Measurements from ENCODE around the gene ZNF493.

The ZNF493 gene

DNA sequence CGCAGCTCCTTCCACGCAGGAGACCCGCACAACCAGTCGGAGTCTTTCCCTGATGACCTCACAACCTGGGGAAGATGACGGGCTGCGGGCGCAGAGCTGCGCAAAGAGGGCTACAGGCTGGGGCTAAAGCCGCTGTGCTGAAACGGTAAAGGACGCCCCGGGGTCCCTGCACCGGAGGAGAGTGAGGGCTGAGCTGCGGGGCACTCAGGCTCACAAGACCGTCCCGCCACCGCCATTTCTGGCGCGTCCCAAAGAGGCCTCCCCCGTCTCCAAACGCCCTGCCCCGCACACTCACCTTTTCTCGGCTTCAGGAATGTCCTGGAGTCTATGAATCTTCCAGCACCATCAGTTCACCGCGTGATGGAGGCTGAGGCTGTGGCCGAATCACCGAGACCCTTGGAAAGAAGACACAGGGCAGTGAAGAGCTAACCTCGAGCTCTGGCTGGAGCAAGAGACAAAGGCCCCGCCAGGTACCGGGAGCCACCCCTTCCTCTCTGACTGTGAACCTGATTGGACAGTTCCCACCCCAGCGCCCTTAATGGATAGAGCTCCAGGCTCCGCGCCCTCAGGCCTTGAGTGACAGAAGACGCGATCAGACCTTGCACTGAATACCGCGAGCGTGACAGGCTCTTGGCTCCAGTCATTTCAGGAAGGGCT, 66.6 kb downstream of the ZNF493 start:
- no peak overlapping the region for H3K4me2 ChIP-seq (ENCODE audit: low read length)
- H3K27ac ChIP-seq (ENCODE audit: low read depth, low read length, poor library complexity, severe bottlenecking), result no peak overlapping the region
- H2AFZ ChIP-seq (ENCODE audit: low read length), result no peak overlapping the region

DNA sequence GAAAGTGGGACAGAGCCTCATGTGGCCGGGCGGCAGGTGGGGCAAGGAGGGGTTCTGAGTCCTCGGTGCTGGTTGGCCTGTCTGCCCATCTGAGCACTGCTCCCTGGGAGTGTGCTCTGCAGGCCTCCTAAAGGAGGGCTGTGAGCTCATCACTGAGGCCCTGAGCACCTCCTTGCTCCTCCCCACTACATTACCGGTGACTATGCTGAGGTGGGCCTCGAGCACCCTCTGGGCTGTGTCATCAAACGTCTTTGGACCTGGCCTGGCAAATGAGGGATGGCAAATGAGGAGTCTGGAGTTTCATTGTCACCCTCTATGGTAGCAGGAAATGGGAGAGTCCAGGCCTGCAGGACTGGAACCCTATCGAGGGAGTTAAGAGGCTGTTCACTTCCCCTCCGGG, 69.7 kb downstream of the ZNF493 start:
- Histone ChIP-seq H3K27me3 (ENCODE audit: insufficient read depth, low read length) (no peaks in the 10 kb centered on the region), H3K4me2 (ENCODE audit: low read length) (no peak overlapping the region), H3K9me2 (ENCODE audit: low read depth, low read length) (no peaks in the 10 kb centered on the region), H3K9me3 (ENCODE audit: low read length) (0 out of 2 replicates have a peak, but pooled peaks cover 2% of the 10 kb centered on the region), H3K27ac (ENCODE audit: low read depth, low read length, poor library complexity, severe bottlenecking) (no peak overlapping the region), H3K4me1 (ENCODE audit: insufficient read depth, low read length, severe bottlenecking) (no peaks in the 10 kb centered on the region), H4K20me1 (ENCODE audit: insufficient read depth, low read length) (no peaks in the 10 kb centered on the region), H3K9ac (ENCODE audit: low read length) (no peak overlapping the region), H3K4me3 (ENCODE audit: low read depth, low read length, poor library complexity, severe bottlenecking) (no peak overlapping the region), H3K36me3 (ENCODE audit: insufficient read depth, low read length) (no peaks in the 10 kb centered on the region), H3K79me2 (ENCODE audit: insufficient read depth, low read length) (no peaks in the 10 kb centered on the region), H2AFZ (ENCODE audit: low read length) (no peak overlapping the region), H3F3A (ENCODE audit: insufficient read depth, low read length) (no peaks in the 10 kb centered on the region)
- TF ChIP-seq EZH2 (IDR thresholded peaks at IDR 0.05; ENCODE audit: borderline replicate concordance, low read length), result no peak
- TF ChIP-seq, protein P1, sequence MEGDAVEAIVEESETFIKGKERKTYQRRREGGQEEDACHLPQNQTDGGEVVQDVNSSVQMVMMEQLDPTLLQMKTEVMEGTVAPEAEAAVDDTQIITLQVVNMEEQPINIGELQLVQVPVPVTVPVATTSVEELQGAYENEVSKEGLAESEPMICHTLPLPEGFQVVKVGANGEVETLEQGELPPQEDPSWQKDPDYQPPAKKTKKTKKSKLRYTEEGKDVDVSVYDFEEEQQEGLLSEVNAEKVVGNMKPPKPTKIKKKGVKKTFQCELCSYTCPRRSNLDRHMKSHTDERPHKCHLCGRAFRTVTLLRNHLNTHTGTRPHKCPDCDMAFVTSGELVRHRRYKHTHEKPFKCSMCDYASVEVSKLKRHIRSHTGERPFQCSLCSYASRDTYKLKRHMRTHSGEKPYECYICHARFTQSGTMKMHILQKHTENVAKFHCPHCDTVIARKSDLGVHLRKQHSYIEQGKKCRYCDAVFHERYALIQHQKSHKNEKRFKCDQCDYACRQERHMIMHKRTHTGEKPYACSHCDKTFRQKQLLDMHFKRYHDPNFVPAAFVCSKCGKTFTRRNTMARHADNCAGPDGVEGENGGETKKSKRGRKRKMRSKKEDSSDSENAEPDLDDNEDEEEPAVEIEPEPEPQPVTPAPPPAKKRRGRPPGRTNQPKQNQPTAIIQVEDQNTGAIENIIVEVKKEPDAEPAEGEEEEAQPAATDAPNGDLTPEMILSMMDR (IDR thresholded peaks at IDR 0.05; ENCODE audit: low read length), result no peak

More for the DNA sequence above, 66.6 kb downstream of the ZNF493 start:
- H4K20me1 ChIP-seq (ENCODE audit: insufficient read depth, low read length), result no peaks in the 10 kb centered on the region
- H3K4me3 ChIP-seq (ENCODE audit: low read depth, low read length, poor library complexity, severe bottlenecking), result no peak overlapping the region
- 0 out of 2 replicates have a peak, but pooled peaks cover 2% of the 10 kb centered on the region for H3K9me3 ChIP-seq (ENCODE audit: low read length)
- no peaks in the 10 kb centered on the region for H3K4me1 ChIP-seq (ENCODE audit: insufficient read depth, low read length, severe bottlenecking)
- no peaks in the 10 kb centered on the region for H3K36me3 ChIP-seq (ENCODE audit: insufficient read depth, low read length)
- H3K79me2 ChIP-seq (ENCODE audit: insufficient read depth, low read length), result no peaks in the 10 kb centered on the region
- no peak overlapping the region for H3K9ac ChIP-seq (ENCODE audit: low read length)
- no peaks in the 10 kb centered on the region for H3K27me3 ChIP-seq (ENCODE audit: insufficient read depth, low read length)
- H3F3A ChIP-seq (ENCODE audit: insufficient read depth, low read length), result no peaks in the 10 kb centered on the region
- TF ChIP-seq, protein P1 (IDR thresholded peaks at IDR 0.05; ENCODE audit: low read length), result no peak
- TF ChIP-seq EZH2 (IDR thresholded peaks at IDR 0.05; ENCODE audit: borderline replicate concordance, low read length), result no peak
- H3K9me2 ChIP-seq (ENCODE audit: low read depth, low read length), result no peaks in the 10 kb centered on the region

DNA sequence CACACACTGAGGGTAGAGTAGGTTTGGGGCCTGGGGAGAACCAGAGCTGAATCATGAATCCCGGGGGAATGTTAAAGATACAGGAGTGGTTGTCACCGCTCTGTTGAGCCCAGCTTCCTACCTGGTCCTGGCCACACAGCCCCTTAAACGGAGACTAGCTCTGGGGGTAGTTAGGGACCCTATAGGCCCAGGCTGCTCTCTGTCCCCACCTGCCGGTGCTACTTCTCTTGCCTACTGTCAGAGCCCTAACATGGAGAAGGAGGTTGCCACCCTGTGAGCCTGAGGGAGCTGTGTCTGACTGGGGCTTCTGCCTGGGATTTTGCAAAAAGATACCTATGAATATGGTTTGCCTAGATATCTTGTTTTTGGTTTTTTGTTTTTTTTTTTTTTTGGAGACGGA, 71.9 kb downstream of the ZNF493 start:
- no peaks in the 10 kb centered on the region for H3K27me3 ChIP-seq (ENCODE audit: insufficient read depth, low read length)
- no peak overlapping the region for H3K9ac ChIP-seq (ENCODE audit: low read length)
- no peak overlapping the region for H3K4me3 ChIP-seq (ENCODE audit: low read depth, low read length, poor library complexity, severe bottlenecking)
- H3K9me3 ChIP-seq (ENCODE audit: low read length), result 0 out of 2 replicates have a peak, but pooled peaks cover under 1% of the 10 kb centered on the region
- H3K79me2 ChIP-seq (ENCODE audit: insufficient read depth, low read length), result no peaks in the 10 kb centered on the region
- H3F3A ChIP-seq (ENCODE audit: insufficient read depth, low read length), result no peaks in the 10 kb centered on the region
- no peaks in the 10 kb centered on the region for H4K20me1 ChIP-seq (ENCODE audit: insufficient read depth, low read length)
- H3K4me2 ChIP-seq (ENCODE audit: low read length), result no peak overlapping the region
- H2AFZ ChIP-seq (ENCODE audit: low read length), result no peak overlapping the region
- no peaks in the 10 kb centered on the region for H3K9me2 ChIP-seq (ENCODE audit: low read depth, low read length)
- no peak overlapping the region for H3K27ac ChIP-seq (ENCODE audit: low read depth, low read length, poor library complexity, severe bottlenecking)
- H3K4me1 ChIP-seq (ENCODE audit: insufficient read depth, low read length, severe bottlenecking), result no peaks in the 10 kb centered on the region
- H3K36me3 ChIP-seq (ENCODE audit: insufficient read depth, low read length), result no peaks in the 10 kb centered on the region
- TF ChIP-seq EZH2 (IDR thresholded peaks at IDR 0.05; ENCODE audit: borderline replicate concordance, low read length), result no peak
- TF ChIP-seq, protein P1 (IDR thresholded peaks at IDR 0.05; ENCODE audit: low read length), result peak; percentile 69

All from OCI-LY1 (cell line).